Gastroesophageal sphincter (tissue), 3 donors: ENCODE data around the gene CAPN10.

ENCODE experiments used
- CTCF ChIP-seq, 4 experiments: fragments of 200-600 bp in 2 of 4; fragments of 450-650 bp in 2 of 4; sonication (generic) in 1 of 4; IDR thresholded peaks; one replicate each; pipeline ENCODE4 v1.5.1; 2017 to 2019; ENCODE audit warnings: antibody characterized with exemption in 4 of 4, mild to moderate bottlenecking in 2 of 4, moderate library complexity in 2 of 4
- EP300 ChIP-seq: sonication (generic); formaldehyde crosslinking; IDR thresholded peaks from one replicate; pipeline ENCODE4 v1.6.1; 2017; ENCODE audit warnings: antibody characterized with exemption, mild to moderate bottlenecking
- POLR2A ChIP-seq, 2 donors: fragments of 450-650 bp; IDR thresholded peaks; one replicate each; pipeline ENCODE4 v1.6.1; 2017; ENCODE audit warnings: antibody characterized with exemption in 2 of 2, mild to moderate bottlenecking in 2 of 2, moderate library complexity in 1 of 2
- POLR2AphosphoS5 ChIP-seq: sonication (generic); formaldehyde crosslinking; IDR thresholded peaks from one replicate; pipeline ENCODE4 v1.6.1; 2017; ENCODE audit warnings: antibody characterized with exemption

- TF ChIP-seq CTCF (IDR thresholded peaks at IDR 0.05) (no peak), POLR2A (IDR thresholded peaks at IDR 0.05) (no peak), POLR2AphosphoS5 (no peak), EP300 (no peak)
Measured at GRCh38 chr2:240642806-240643092, 56.2 kb downstream of the CAPN10 start.
